GM18517 (cell line): ENCODE measurements around the gene KIN.
"Not testable (repeated sequence)": the region's sequence is repeated elsewhere in the genome, so short reads cannot be mapped to it uniquely, and the experiment has no call there.

ENCODE experiments used
- ATAC-seq: cut with Tn5 transposase; IDR thresholded peaks from one replicate; pipeline ENCODE4 v1.9.1; 2021; ENCODE audit warnings: mild to moderate bottlenecking, moderate library complexity; ENCODE audit not compliant: unreplicated experiment

The KIN gene, protein sequence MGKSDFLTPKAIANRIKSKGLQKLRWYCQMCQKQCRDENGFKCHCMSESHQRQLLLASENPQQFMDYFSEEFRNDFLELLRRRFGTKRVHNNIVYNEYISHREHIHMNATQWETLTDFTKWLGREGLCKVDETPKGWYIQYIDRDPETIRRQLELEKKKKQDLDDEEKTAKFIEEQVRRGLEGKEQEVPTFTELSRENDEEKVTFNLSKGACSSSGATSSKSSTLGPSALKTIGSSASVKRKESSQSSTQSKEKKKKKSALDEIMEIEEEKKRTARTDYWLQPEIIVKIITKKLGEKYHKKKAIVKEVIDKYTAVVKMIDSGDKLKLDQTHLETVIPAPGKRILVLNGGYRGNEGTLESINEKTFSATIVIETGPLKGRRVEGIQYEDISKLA

DNA sequence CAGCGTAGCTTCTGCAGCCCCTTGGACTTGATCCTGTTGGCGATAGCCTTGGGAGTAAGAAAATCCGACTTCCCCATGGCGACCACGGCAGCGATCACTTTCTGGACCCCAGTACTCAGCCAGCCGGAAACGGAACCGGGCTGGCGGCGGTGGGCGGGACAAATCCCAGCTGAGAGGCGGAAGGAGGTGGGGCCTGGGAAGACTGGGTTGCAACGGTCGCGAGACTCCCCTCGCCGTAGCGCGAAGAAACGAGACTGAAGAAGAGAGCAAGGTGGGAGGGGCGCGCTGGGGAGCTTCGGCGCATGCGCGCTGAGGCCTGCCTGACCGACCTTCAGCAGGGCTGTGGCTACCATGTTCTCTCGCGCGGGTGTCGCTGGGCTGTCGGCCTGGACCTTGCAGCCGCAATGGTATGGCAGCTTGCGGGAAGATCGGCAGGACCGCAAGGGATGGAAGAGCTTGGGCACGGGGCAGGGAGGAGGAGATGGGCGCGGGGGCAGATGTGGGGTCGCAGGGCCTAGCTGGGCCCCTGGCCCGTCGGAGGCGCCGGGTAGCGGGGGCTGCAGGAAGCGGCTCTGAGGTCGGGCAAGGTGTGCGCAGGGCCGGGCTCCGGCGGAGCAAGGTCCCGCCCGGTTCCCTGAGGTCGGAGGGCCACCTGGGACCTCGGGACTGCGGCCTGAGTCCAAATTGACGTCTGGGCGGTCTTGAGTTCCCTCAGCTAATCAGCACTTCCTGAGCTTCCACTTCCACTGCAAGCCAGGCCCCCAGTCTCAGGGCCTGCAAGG, at the start of gene KIN, which contains the start of gene ATP5F1C:
Gene KIN (minus strand): TSS at position 137 of the 782 bp plus-strand sequence. CDS start 60 bp downstream, at position 77.
Gene ATP5F1C (plus strand): TSS at position 321 of the 782 bp plus-strand sequence. CDS start 31 bp downstream, at position 352.
- ATAC-seq: peak; percentile 94

DNA sequence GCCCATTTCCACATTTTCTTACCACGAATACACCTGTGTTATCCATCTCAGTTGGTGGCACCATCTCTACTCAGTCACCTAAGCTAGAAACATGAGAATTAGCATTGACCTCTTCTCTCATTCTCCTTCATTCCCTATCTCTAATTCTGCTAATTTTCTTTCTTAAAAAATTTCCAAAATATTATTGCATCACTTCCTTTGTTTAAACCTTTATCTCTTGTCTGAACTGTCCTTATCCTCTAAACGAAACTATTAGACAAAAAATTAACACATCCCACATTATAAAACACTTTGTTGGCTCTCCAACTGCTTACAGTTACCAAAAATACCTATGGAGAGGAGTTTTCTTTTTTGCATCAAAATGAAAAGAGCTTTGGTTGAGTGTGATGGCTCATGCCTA, 48.8 kb upstream of the KIN start:
- ATAC-seq: no peak

DNA sequence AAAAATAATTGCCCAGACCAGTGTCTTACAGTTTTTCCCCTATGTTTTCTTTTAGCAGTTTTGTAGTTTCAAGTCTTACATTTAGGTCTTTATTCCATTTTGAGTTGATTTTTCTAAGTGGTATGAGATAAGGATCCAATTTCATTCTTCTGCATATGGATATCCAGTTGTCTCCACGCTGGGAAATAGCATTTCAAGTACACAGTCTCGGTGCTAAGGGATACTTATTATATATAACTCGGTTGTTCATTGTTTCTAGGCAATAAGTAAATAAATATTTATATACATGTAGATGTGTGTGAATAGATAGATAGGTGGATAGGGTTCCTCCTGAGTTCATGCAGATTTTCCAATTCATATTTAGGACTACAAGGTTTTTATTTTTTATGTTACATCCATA, 46.5 kb upstream of the KIN start:
- no peak for ATAC-seq

DNA sequence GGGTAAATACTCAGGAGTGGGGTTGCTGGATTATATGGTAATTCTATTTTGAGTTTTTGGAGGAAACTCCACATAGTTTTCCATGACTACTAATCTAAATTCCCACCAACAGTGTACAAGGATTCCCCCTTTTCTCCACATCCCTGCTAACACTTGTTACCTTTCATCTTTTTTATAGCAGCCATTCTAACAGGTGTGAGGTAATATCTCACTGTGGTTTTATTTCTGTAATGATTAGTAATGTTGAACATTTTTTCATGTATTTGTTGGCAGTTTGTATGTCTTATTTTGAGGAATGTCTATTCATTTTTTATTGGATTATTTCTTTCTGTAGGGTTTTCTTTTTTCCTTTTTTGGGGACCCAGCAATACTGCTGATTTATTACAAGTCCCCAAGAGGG, 45.4 kb upstream of the KIN start:
- ATAC-seq: no peak

DNA sequence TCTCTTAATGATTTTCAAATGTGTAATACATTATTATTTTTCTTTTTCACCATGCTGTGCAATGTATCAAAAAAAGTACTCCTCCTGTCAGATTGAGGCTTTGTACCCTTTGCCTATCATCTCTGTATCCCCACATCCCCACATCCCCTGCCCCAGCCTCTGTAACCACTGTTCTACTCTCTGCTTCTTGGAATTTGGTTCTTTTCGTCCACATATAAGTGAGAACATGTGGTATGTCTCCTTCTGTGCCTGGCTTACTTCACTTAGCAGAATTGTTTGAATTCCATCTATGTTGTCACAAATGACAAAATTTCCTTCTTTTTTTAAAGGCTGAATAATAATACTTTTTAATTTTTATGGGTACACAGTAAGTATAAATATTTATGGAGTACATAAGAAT, 44.3 kb upstream of the KIN start:
- no peak for ATAC-seq

DNA sequence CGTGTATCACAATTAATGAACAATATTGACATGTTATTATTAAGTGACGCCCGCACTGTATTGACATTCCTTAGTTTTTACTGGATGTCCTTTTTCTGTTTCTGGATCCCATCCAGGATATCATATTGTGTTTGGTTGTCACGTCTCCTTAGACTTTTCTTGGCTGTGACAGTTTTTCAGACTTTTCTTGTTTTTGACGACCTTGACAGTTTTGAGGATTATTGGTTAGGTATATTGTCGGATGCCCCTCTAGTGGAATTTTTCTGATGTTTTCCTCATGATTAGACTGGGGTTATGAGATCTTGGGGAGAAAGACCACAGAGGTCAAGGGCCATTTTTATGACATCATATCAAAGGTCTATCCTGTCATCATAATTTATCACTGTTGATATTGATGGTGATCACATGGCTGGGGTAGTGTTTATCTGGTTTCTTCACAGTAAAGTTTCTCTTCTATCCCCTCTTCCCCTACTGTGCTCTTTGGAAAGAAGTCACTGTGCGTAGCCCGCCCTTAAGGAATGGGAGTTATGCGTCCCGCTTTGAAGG, 41.6 kb upstream of the KIN start:
- ATAC-seq: no peak

DNA sequence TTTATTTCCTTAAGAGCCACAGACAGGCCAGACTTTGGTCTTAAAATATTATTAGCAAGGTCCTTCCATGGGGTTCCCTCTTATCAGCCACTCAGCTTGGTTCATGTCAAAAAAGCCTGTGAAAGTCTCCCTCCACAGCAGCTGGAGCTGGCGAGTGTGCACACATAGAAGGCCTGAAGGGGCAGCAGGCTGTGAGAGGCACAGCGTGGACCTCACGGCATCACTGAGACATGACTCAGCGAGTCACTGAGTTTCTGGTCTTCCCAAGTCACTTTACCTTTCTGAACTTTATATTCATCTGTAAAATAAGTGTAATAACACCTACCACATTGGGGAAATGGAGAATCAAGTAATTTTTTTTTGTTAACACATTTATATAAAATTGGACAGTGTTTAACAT, 39.2 kb upstream of the KIN start:
- no peak for ATAC-seq

DNA sequence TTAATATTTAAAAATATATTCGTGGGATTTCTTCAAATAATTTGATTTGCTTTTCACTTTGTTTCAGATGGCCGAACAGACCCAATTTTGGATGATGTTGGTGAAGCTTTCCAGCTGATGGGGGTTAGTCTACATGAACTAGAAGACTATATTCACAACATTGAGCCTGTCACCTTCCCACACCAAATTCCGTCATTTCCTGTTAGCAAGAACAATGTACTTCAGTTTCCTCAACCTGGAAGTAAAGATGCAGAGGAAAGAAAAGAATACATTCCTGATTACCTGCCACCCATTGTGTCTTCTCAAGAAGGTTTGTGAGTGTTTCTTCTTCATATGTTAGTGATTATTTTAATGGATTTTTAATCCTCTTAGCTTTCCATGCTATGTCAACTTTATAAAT, 36.5 kb upstream of the KIN start:
- no peak for ATAC-seq

DNA sequence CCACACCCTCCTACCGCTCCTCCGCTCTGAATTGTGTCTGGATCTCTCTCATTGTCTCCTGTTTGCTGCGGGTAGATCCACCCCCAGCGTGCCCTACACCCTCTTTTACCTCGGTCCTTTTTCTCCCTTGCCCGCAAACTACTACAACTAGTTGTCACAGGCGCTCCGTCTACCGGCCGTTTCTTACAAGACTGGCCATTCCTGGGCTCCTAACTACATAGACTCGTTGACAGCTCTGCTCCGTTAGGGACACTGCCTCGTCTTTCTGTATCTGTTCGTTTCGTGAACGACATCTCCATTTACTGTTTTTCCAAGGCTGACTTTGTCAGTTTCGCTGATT, 31.3 kb upstream of the KIN start:
- ATAC-seq: peak; percentile 36

DNA sequence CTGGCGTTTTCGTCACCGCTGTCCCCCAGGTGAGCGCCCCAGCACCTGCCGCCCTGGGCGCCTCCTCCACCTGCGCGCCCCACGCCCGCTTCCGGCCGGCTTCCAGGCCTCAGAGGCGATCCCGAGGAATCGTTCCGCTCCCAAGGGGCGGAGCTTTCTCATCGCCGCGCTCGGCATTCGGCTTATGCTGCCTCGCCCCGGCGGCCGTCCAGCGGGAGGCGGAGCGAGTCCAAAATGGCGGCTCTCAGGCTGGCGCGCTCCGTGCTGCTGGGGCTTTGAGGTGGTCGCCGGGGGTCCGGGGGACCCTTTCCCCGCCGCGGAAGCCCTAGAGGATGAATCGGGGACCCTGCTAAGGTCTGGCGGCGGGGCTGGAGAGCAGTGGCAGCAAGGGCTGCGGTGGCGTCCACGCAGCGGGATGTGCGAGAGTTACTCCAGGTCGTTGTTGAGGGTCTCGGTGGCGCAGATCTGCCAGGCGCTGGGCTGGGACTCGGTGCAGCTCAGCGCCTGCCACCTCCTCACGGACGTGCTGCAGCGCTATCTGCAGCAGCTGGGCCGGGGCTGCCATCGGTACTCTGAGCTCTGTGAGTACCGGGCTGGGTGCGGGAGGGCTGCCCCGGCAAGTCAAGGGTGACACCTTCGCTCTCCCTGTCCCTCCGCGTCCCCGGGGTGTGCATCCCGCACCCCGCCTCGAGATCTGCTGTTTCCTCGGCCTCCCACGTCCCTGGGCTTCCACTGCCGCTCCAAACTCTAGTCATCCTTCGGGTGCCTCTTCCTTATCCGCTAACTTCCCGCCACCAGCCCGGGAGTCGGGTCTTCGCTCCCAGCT, 30.7 kb upstream of the KIN start, which contains the start of gene TAF3:
Gene TAF3 (plus strand): TSS at position 211 of the 826 bp plus-strand sequence. CDS start 205 bp downstream, at position 416.
- peak; percentile 87 for ATAC-seq

DNA sequence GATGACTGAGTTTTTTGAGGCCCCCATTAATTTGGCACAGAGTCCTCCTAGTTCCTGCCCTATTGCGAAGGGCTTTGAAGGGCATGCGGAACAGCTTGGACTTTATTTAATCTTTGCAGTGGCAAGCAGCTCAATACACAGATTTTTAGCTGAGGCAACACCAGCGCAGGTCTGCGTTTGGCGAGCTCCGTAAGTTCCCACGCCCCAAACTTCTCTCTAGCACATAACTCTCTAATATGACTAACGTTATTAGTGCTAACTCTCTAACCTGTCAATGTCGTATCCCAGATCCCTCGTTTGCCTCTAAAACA, 30.1 kb upstream of the KIN start:
- peak; percentile 28 for ATAC-seq

DNA sequence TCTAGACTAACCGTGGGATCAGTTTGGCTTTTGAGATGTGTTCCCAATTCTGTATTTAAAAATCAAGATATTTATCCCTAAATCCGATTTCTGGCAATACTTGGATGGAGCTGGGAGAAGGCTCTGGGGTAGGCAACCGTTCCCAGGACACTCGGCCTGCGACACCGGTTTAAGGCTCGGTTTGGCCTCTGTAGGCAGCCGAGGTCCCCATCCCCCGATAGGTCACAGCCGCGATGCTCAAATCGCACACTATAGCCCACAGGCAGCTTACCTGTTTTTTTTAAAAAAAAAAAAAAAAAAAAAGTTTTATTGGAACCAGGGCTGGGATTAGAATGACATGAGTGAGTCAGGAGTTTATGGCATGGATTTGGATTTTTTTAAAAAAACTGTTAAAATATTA, 29.8 kb upstream of the KIN start:
- ATAC-seq: no peak

DNA sequence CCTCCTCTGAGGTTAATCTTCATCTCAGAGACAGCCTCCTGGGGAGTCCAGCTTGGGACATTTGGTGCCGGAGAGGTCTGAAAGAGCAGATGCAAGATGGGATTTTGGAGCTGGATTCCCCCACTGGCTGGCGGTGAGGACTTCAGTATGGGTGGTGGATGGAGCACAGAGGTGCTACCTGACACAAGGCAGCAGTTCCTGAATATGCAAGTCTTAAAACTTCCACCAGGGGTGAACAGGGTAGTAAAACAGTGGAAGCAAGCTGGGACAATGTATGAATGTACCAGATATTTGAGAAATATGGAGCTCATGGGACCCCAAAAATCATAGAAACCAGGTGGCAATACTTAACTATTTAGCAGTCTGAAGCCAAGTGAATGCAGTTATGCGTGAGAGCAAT, 25.7 kb upstream of the KIN start:
- ATAC-seq: no peak

DNA sequence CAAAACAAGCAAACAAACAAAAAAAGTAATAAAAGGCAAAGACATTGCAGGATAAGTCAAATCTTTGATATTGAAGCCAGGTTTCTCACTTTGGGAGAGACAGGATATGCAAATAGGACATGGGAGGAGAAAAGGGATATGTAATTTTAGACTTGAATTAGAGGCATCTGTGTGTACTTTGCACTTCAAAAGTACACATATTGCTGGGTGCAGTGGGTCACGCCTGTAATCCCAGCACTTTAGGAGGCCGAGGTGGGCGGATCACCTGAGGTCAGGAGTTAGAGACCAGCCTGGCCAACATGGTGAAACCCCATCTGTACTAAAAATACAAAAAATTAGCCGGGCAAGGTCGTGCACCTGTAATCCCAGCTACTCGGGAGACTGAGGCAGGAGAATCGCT, 23.9 kb upstream of the KIN start:
- ATAC-seq: not testable (repeated sequence)

DNA sequence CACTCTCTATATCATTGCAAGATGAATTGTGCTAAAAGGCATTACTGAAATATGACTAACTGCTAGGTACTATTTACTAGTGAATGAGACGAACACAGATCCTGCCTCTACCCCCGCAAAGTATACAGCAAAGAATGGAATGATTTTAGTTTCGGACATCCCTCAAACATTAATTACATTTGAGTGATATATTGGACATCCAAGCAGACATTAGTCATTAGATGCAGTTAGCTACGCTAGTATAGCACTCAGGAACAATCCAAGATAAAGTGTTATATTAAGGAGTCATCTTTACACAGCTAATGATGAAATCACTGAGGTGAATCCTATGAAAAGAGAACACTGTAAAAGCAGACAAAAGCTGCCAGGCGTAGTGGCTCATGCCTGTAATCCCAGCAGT, 23.2 kb upstream of the KIN start:
- ATAC-seq: no peak

DNA sequence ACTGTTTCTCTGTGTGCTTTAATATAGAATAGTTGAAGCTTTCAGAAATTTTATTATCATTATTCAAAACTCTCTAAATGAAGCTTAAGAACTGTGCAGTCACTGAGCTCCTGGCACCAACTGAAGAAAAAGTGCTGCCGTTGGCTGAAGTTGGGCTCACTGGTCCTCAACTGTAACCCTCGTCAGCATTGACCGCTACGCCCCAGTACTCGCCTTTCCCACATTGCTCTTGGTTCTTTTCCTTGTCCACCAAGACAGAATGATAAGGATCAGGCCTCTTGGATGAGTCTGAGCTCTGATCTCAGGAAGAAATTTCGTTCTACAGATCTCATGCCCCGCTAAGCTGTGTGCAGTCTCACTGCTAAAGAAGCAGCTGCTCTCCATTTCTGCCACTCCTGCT, 22.6 kb upstream of the KIN start:
- no peak for ATAC-seq

DNA sequence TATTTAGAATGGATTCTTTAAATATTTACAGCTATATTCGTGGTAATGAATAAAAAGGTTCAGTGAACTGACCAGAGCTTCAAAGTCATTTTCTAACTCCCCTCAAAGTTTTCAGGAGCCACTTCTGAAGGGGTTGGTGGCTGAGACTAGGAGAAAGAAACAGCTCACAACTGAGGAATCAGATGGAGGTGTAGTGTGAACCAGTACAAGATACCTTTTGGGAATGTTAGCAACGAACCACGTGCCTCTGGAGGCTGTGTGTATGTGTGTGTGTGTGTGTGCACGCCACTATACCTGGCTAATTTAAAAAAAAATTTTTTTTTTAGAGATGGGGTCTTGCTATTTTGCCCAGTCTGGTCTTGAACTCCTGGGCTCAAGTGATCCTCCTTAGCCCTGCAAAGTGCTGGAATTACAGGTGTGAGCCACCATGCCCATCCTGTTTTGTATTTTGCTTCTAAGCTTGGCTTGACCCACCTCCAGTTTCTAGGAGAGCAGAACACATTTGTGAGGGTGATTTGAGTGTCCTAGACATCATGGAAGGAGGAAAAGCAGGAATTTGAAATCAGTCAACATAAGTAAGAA, 21.0 kb upstream of the KIN start:
- no peak for ATAC-seq

DNA sequence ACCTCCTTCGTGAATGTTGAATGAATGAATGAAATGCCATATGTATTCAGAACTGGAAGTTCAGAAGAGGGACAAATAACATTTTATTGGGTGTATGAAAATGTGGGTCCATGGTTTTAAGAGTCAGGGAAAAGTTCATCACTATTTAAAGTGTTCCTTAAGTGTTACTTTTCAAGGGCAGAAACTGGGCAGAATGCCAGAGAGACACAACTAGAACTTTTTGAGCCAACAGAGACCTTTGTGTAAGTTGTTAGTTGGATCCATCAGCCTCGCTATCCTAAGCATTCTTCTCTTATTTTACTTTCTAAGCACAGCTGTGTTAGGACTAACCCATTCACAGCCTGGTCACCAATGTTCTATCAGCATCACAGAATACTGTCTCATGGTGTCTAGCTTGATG, 16.9 kb upstream of the KIN start:
- ATAC-seq: no peak

DNA sequence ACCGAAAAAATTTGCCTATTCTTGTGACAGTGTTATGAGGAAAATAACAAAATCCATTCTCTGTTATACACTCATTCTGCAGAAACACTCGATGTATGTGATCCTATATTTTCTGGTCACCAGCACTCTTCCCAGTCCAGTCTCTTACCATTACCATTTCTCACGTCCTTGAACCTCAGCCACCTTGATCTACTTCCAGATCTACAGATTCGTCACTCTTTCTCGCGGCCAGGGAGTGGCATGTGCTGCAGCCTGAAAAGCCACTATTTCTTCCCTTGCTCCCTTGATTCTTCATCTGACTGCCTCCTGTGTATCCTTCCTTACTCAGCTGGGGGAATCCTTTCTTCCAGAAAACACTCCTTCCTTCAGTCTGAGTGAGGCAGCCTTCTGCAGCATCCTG, 16.4 kb upstream of the KIN start:
- no peak for ATAC-seq

DNA sequence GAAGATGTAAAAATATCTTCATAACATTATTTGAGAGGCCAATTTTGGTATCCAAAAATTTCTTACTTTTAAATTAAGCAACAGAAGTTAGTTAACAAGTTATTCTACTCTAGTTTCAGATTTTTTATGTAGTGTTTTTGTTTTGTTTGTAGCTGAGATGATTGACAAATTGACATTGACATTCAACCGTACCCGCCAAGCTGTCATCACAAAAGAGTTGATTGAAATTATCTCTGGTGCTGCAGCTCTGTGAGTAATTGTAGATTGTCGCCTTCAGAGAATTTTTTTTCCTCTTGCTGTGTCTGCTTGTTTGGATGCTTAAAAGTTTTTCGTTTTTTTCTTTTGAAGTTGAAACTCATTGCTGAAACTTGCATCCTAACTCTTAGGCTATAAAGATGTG, 14.8 kb upstream of the KIN start:
- ATAC-seq: no peak

DNA sequence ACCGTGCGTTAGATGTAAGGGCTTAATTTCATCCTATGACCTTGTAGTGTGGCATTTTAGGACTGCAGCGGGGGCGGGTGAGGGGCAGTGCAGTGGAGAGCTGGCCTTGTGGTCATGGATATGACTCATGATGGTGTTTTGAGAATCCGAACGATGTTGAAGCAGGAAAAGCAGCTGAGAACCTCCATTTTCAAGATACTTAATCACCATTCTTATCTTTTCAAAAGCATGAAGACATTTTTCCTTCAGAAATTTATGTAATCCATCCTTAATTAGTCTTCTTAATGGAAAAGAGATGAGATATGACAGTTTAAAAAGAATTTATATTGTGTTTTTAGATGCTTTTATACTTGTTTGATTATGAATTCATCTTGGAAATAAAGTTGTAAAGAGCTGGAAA, 9.8 kb upstream of the KIN start:
- no peak for ATAC-seq
